Amniotic stem cell (primary cell): ENCODE results near the gene PTCHD4.
"Not testable (repeated sequence)": the region's sequence is repeated elsewhere in the genome, so short reads cannot be mapped to it uniquely, and the experiment has no call there.

Experiments
- DNase-seq: peaks from one replicate; lab custom pipeline; 2025; lab: John Stamatoyannopoulos, UW

Gene PTCHD4

GRCh38 chr6:48111143-48111506 is at the start of gene PTCHD4:
TSS of gene PTCHD4 (minus strand) at chr6:48111197. CDS start at chr6:48068957, 42,240 bp downstream.
- no peak for DNase-seq

GRCh38 chr6:48151142-48151541 is 40.1 kb upstream of the PTCHD4 start:
- no peak for DNase-seq

GRCh38 chr6:48150701-48151100 is 39.7 kb upstream of the PTCHD4 start:
- no peak for DNase-seq

GRCh38 chr6:48147051-48147450 is 36.1 kb upstream of the PTCHD4 start:
- DNase-seq: no peak

- DNase-seq: no peak
These were observed 33.0 kb upstream of the PTCHD4 start for GRCh38 chr6:48144021-48144420.

- no peak for DNase-seq
These were observed 31.0 kb upstream of the PTCHD4 start for GRCh38 chr6:48141975-48142374.

- DNase-seq: no peak
These were observed 29.0 kb upstream of the PTCHD4 start for GRCh38 chr6:48139818-48140614.

GRCh38 chr6:48136856-48137255 is 25.9 kb upstream of the PTCHD4 start:
- DNase-seq: no peak

GRCh38 chr6:48135323-48136084 is 24.5 kb upstream of the PTCHD4 start:
- DNase-seq: no peak

- DNase-seq: no peak
These were observed 23.2 kb upstream of the PTCHD4 start for GRCh38 chr6:48134246-48134645.

GRCh38 chr6:48123601-48124000 is 12.6 kb upstream of the PTCHD4 start:
- DNase-seq: no peak

- DNase-seq: not testable (repeated sequence)
These were observed 11.2 kb upstream of the PTCHD4 start for GRCh38 chr6:48121983-48122749.

- no peak for DNase-seq
These were observed 6.0 kb upstream of the PTCHD4 start for GRCh38 chr6:48116699-48117645.

- no peak for DNase-seq
These were observed 2.1 kb upstream of the PTCHD4 start for GRCh38 chr6:48113130-48113529.

GRCh38 chr6:48111575-48111974 is 578 bp upstream of the PTCHD4 start:
- no peak for DNase-seq

- DNase-seq: no peak
These were observed 408 bp downstream of the PTCHD4 start for GRCh38 chr6:48110436-48111142.

- DNase-seq: no peak
These were observed 1.1 kb downstream of the PTCHD4 start for GRCh38 chr6:48109944-48110343.

- not testable (repeated sequence) for DNase-seq
These were observed 8.4 kb downstream of the PTCHD4 start for GRCh38 chr6:48102476-48103195.

- no peak for DNase-seq
These were observed 9.7 kb downstream of the PTCHD4 start for GRCh38 chr6:48101290-48101689.

- no peak for DNase-seq
These were observed 10.5 kb downstream of the PTCHD4 start for GRCh38 chr6:48100588-48100895.
